Fibroblast of pulmonary artery (primary cell): ENCODE results near the gene ADAM10.

Source experiments
- DNase-seq: peaks from one replicate; pipeline ENCODE4 v3.0.0-alpha.2; 2010; ENCODE audit warnings: low read depth
- H3K4me3 ChIP-seq: replicated peaks from 2 replicates; pipeline ENCODE4 v1.5.1; 2011; ENCODE audit warnings: low read depth, mild to moderate bottlenecking, control low read depth, low read length, moderate library complexity
- TF ChIP-seq, protein P1 (sequence below): IDR thresholded peaks from 2 replicates; pipeline ENCODE4 v1.5.1; 2011; ENCODE audit warnings: mild to moderate bottlenecking, control low read depth, low read length, inconsistent platforms; ENCODE audit errors: missing control alignments

Gene ADAM10

DNA sequence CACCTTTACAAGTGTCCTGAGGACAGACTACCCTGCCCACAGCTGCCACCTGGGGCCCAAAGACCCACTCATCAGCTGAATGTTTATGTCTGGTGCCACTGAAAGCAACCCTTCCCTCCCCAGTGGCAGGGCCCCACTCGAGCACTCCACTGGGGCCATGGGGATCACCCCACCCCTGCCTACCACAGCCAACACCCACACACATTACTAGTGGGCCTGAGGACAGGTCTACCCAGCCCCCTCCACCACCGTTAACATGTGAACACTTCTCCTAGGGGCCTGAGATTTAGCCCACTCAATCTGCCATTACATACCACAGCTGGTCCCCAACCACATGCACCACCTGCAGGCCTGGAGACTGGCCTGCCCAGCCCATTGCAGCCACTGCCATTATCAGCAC, 52.3 kb downstream of the ADAM10 start:
- H3K4me3 ChIP-seq: no peak overlapping the region
- TF ChIP-seq, protein P1, sequence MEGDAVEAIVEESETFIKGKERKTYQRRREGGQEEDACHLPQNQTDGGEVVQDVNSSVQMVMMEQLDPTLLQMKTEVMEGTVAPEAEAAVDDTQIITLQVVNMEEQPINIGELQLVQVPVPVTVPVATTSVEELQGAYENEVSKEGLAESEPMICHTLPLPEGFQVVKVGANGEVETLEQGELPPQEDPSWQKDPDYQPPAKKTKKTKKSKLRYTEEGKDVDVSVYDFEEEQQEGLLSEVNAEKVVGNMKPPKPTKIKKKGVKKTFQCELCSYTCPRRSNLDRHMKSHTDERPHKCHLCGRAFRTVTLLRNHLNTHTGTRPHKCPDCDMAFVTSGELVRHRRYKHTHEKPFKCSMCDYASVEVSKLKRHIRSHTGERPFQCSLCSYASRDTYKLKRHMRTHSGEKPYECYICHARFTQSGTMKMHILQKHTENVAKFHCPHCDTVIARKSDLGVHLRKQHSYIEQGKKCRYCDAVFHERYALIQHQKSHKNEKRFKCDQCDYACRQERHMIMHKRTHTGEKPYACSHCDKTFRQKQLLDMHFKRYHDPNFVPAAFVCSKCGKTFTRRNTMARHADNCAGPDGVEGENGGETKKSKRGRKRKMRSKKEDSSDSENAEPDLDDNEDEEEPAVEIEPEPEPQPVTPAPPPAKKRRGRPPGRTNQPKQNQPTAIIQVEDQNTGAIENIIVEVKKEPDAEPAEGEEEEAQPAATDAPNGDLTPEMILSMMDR: no peak
- DNase-seq: no peak

DNA sequence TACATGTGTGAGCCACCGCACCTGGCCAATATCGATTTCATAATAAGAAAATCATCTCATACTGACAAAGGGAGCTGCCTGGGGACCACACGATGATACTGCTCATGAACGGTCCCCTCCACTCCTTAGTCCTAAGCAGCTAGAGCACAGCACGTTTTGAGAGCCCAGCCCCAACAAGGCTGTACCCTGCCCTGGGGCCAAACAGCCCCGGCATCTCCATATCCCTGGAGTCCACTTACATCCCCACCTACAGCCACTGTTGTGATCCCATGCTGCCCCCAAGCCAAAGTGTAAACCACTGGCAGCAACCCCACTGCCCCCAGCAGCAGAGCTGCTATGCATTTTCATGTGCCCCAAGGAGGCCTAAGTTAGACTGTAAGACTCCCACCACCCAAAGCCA, 52.8 kb downstream of the ADAM10 start:
- no peak for DNase-seq
- H3K4me3 ChIP-seq: no peak overlapping the region
- TF ChIP-seq, protein P1: no peak

DNA sequence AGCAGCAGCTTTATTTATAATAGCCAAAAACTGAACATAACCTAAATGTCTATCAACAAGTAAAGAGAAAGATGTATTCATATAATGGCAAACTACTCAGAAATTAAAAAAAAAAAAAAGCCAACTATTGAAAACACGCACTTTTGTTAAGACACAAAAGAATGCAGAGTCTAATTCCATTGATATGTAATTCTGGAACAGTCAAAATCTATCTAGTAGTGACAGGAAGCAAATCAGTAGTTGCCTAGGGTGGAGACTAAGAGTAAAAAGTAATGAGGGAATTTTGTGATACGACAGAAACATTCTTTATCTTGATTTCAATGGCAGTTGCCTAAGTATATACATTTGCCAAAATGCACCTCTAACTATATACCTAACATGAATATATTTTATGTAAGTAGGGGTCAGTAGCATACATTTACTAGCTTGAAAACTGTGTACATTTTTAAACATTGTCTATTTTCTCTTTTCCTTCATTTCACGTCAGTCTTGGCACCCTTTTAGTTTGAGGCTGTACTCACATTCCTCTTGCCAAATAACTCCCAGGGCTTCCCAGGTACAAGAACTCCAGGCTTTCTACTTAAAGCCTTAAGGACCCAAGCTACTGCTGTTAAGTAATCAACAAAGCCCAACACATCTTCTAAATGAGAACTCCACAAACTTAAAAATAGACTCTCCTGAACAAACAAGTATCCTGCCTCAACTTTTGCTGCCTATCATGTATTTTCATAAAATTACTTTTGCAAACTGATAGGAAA, 54.7 kb downstream of the ADAM10 start:
- TF ChIP-seq, protein P1: no peak
- peak; percentile 43 for DNase-seq

DNA sequence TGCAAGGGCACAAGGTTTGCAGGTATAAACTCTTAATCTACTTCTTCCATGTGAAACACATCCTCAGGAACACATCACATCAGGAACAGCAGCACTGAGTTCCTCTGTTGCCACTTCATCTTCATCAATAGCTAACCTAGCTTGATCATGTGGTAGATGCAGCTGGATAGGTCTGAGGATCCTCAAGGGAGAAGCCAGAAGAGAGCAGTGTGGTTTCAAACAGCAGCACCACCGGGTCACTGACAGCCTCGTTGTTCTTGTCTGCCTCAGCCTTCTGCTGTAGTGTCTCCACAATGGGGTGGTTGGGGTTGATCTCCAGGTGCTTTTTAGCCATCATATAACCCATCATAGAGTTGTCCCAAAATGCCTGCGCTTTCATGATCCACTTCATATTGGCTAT, 58.8 kb downstream of the ADAM10 start:
- H3K4me3 ChIP-seq: no peak overlapping the region
- no peak for DNase-seq
- TF ChIP-seq, protein P1: no peak

More for the DNA sequence above, 54.7 kb downstream of the ADAM10 start:
- no peak overlapping the region for H3K4me3 ChIP-seq

DNA sequence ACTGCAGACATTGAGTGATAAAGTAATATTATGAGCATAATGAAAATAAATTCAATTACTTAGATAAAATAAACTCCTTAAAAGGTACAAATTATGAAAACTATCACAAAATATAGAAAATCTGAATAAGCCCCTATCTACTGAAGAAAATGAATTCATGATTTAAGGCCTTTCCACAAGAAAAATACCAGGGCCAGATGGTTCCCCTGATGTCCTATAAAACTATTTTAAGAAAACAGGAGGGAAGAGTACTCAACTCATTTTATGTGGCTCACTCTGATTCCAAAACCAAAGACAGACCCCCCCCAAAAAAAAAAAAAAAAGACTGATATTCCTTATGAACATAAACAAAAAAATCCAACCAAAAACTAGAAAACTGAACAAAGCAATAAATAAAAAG, 59.9 kb downstream of the ADAM10 start:
- no peak for DNase-seq
- TF ChIP-seq, protein P1: no peak
- H3K4me3 ChIP-seq: no peak overlapping the region

DNA sequence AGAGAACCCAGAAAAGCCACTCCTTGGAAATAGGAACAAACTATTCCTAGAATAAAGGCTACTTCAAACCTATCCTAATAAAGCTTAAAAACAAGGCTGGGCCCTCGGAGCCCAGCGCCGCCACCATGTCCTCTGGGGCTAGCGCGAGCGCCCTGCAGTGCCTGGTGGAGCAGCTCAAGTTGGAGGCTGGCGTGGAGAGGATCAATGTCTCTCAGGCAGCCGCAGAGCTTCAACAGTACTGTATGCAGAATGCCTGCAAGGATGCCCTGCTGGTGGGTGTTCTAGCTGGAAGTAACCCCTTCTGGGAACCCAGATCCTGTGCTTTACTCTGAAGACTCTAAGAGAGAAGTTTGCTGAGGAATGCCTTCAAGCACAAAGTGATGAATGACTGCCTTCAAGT, 63.2 kb downstream of the ADAM10 start:
- H3K4me3 ChIP-seq: no peak overlapping the region
- TF ChIP-seq, protein P1: no peak

DNA sequence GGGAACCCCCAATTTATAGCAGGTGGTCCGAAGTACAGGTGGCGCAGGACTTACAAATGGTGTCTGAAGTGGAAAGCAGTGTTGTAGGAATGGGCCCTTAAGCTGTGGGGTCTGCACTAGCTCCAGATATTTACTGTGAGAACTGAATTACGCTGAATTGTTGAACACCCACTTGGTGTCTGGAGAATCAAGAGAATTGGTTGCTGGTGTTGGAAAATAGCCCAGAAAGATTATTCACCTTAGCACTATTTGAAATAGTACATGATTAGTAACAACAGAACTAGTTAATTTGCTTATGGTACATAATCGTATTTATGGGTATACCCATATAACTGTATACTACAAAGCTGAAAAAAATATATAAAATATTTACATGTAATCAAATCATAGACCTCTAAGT, 64.8 kb downstream of the ADAM10 start:
- TF ChIP-seq, protein P1: no peak
- H3K4me3 ChIP-seq: no peak overlapping the region
- DNase-seq: no peak

More for the DNA sequence above, 63.2 kb downstream of the ADAM10 start:
- no peak for DNase-seq
